HG03108 (cell line): ENCODE measurements around the gene COL23A1.

Source experiments
- ATAC-seq: cut with Tn5 transposase; IDR thresholded peaks from one replicate; pipeline ENCODE4 v1.9.1; 2021; ENCODE audit warnings: moderate library complexity; ENCODE audit not compliant: unreplicated experiment

Gene COL23A1

DNA sequence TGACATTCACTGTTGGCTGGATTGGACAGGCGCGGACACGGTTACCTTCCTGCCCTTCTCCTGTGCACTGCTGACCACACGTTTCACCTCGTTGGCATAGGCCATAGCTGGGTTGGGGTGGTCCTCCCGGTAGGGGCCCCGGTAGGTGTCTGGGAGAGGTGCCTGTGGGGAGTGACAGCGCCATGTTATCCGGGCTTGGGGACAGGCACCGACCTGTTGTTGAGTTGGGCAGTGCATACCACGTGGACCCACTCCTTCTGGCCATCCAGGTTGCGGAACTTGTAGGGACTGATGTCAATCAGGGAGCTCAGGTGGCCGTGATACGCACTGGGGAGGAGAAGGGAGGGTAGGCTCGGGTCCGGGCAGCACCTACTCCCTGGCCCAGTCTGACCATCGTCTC lies 365.8 kb downstream of the COL23A1 start:
- no peak for ATAC-seq

DNA sequence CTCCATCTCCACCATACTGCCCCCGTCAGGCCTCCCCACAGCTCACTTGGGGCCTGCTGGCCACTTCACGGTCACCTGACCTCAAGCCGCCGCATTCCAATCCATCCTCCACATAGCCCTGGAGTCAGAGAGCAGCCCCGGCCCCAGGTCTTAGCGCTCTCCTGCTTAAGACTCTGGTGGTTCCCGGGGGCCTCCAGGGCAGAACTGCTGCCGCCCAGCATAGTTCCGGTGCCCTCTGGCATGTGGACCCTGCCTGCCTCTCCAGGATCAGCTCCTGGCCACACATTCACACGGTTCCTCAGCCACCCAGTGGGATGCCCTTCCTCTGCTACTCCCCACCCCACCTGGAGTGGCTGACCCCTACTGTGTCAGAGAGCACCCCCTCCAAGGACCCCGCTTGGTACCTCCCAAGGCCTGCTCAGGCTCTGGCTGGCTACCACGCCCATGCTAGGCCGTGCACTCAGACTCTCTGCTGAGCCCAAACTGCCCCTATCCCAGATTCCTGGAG lies 366.3 kb downstream of the COL23A1 start:
- no peak for ATAC-seq

GRCh38 chr5:178223196-178223773 lies 366.9 kb downstream of the COL23A1 start:
- no peak for ATAC-seq

DNA sequence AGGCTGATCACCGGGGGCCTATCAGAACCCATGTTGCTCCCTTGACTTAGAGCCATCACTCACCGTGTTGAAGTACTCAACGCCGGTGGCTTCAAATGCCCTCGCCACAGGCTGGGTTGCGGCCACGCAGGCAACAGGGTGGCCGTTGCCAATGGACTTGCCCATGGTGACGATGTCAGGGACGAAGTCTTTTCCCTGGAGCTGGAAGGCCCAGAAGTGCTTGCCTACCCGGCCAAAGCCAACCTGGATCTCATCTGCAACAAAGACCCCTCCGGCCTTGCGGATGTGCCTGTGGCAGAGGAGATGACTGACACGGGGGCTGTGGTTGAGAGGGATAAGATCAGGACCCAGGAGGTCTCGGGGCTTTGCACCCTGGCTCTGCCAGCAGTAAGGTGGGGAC lies 367.9 kb downstream of the COL23A1 start:
- ATAC-seq, result no peak

GRCh38 chr5:178221853-178222252 lies 368.3 kb downstream of the COL23A1 start:
- no peak for ATAC-seq

DNA sequence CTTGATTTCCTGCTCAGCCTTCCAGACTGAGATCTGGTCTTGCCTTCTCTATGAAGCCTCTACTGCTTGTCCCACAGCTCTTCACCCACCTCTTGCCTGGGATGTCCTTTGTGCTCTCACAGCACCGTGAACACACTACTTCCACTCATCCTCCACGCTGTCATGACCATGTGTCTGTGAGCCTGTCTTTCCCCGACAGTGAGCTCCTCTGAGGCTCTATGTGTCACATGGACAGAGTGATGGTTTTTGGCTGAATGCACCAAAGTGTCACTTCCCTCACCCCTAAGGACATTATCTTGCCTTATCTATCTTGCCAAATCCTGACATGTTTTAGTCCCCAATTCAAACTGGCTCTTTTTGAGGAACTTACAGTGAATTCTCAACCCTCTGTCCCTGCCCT lies 368.9 kb downstream of the COL23A1 start:
- ATAC-seq, result no peak

- no peak for ATAC-seq
Measured at GRCh38 chr5:178218827-178219226, 371.4 kb downstream of the COL23A1 start.

DNA sequence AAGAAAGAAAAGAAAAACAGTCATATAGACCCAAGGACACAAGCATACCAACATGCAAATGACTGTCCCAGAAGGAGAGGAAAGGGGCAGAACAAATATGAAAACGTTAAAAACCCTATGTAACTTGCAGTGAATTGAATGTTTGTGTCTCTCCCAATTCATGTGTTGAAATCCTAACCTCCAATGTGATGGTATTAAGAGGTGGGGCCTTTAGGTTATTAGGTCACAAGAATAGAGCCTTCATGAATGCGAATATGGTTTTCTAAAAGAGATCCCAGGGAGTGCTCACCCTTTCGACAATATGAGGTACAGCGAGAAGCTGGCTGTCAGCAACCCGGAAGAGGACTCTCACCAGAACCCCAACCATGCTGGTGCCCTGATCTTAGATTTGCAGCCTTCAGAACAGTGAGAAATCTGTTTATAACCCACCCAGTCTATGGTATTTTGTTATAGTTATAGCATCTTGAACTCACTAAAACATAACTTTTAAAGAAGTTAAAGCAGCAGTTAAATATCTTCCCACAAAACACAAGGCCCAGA lies 371.9 kb downstream of the COL23A1 start:
- no peak for ATAC-seq

DNA sequence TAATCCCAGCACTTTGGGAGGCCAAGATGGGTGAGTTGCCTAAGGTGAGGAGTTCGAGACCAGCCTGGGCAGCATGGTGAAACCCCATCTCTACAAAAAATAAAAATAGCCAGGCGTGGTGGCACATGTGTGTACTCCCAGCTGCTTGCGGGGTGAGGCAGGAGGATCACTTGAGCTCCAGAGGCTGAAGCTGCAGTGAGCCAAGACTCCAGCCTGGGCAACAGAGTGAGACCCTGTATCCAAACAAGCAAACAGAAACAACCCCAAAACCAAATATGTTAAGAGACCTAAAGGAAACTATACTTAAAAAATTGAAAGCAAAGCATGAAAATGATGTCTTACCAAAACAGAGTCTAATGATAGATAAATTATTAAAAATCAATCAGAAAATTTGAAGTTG lies 373.4 kb downstream of the COL23A1 start:
- no peak for ATAC-seq

DNA sequence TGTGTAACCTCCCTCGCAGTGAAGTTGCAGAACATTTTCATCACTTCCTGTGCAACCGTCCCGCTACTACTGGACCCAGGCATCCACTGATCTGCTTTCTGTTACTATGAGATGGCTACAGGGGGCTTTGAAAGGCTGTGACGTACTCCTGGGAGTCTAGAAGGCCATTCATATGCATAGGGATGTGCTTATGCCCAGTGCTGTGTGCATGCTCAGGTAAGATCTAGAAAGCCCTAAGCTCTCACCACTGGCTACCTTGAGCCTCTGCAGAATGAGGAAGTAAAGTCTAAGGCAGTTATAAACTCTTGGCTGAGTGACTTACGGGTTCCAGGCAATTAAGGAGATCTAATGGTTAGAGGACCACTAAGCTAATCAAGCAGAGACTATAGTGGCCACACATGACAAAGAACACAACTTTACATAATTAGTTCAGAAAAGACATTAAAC lies 374.1 kb downstream of the COL23A1 start:
- no peak for ATAC-seq

- no peak for ATAC-seq
Measured at GRCh38 chr5:178215280-178216002, 374.8 kb downstream of the COL23A1 start.

DNA sequence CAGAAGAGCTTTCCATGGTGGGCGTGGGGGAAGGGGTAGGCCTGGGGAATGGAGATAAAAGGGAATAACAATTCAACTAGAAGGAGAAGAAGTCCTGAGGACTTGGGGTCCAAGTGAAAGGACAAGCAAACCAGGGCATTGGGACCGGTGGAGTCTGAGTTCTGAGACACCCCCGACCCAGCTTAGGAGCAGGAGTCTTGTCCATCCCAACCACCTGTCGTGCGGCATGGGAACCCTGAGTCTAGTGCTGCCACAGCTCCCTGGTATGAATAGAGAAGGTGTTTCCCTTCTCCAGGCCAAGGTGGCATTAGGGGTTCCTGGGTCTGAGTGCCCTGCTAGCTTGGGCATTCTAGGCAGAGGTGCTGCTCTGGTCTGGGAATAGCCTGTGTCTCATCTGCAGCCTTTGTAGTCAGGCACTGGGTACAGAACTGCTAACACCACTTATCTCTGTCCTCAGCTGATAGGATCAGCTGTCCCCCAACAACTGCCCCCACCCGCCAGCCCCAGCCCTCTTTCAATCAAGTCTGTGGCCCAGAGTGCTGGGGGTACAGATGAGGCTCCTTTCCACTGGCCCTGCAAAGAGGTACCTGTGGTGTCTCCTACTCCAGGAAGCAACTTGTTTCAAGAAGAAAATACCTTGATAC lies 375.9 kb downstream of the COL23A1 start:
- no peak for ATAC-seq

DNA sequence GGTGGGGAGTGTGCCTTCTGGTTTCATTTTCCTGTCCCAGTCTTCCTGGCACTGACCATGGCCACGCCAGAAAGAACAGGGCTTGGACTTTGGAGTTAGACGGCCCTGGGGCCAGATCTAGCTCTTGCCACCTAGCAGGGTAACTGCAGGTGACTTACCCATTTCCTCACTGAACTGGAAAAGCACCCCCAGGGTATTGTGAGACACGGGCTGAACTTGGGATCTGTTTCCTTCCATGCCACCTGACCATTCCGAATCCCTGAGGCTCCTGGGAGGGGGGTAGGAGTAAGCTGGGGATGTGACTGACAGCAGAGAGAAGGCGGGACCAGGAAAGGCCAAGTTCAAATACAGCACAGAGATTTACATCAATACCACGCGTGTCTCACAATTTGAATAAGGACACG lies 376.4 kb downstream of the COL23A1 start:
- ATAC-seq, result no peak

DNA sequence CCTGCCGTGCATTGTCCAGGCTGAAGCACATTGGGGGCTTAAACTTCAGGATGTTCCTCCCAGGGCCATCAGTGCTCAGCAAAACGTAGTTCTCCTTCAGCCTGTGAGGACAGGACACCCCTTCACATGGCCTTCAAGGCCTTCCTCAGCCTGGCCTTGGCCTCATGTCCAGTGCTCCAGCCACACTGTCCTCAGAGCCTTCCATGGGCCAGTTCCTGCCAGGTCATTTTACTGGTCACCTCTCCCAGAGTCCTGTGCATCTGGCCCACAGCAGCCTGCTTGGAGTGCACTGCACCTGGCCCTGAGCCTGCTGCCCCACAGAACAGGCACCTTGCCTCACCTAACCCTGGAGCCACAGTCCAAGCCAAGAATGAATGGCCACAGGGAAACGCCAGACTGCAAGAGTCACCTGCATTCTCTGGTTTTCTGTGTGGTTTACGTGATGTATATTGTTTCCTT lies 377.2 kb downstream of the COL23A1 start:
- no peak for ATAC-seq

- ATAC-seq, result no peak
Measured at GRCh38 chr5:178212241-178213002, 377.8 kb downstream of the COL23A1 start.

GRCh38 chr5:178211095-178212048 lies 378.8 kb downstream of the COL23A1 start:
- no peak for ATAC-seq

DNA sequence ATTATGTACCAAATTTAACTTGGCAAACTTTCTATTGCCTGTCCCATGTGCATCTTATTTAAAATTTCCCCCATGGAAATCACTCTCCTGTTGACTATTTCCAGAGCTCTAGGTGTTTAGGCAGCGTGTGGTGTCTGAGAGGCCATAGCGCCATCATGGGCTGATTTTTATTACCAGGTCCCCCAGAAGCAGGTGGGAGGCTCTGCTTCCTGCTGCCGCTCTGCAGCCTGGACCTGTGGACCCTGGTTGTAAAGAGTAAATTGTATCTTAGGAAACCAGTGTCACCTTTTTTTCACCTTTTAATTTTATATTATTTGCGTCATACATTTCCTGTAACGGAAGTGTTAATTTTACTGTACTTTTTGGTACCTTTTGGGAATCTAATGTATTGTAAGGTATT lies 379.5 kb downstream of the COL23A1 start:
- ATAC-seq, result no peak

GRCh38 chr5:178210073-178210535 lies 380.1 kb downstream of the COL23A1 start:
- ATAC-seq, result no peak

DNA sequence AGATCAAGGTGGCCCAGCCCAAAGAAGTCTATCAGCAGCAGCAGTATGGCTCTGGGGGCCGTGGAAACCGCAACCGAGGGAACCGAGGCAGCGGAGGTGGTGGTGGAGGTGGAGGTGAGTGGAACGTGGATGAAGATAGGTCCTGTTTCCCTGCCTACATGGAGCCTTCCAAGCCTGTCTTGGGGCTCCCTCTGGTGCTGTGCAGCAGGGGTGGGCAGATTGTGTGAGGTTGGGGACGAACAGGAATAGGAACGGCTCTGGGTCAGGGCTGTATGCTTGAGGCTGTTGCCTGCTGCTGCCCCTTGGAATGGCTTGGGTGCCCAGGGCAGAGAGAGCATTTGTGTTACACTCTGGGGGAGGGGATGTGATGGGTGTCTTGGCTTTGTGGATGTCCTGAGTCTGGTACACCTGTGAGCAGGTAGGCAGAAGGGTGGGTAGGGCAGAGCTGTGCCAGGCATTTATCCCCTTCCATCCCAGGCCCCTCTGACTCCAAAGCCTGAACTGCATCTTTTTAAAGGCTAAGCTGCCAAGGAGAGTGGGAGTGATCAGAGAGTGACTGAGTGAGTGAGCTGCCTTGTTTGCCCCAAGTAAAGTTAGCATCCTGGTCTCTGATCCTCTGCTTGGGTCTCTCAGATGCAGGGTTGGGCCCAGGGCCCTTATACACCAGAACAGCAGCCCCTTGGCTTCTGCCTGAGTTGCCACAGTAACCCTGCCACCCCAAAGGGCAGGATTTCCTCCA lies 380.7 kb downstream of the COL23A1 start:
- no peak for ATAC-seq
